Activated T-helper 17 cell treated with anti-CD3 and anti-CD28 coated beads, Interleukin-2, amount 50 U/mL, for 72 hours (primary cell): ENCODE results near the gene MEF2A. TPM values are rescaled to one million over a fixed set of nuclear protein-coding genes. Genes with fewer than 3 reads are reported as not detected.

Source experiments
- ATAC-seq: fragments of 150-1000 bp; cut with Tn5 transposase; replicated peaks from 2 replicates; pipeline ENCODE4 v1.10.0; 2021; ENCODE audit warnings: mild to moderate bottlenecking, moderate library complexity
- H3K27ac Mint-ChIP-seq: one replicate; pipeline ENCODE4 v1.8.0; 2022; ENCODE audit warnings: mixed read lengths
- H3K27me3 Mint-ChIP-seq: one replicate; pipeline ENCODE4 v1.8.0; 2022; ENCODE audit warnings: mixed read lengths
- H3K36me3 Mint-ChIP-seq: one replicate; pipeline ENCODE4 v1.8.0; 2022; ENCODE audit warnings: low read depth, mild to moderate bottlenecking, mixed read lengths
- H3K4me1 Mint-ChIP-seq: one replicate; pipeline ENCODE4 v1.8.0; 2022; ENCODE audit warnings: mixed read lengths
- H3K4me3 Mint-ChIP-seq: one replicate; pipeline ENCODE4 v1.8.0; 2022; ENCODE audit warnings: mild to moderate bottlenecking, mixed read lengths
- H3K9me3 Mint-ChIP-seq: one replicate; pipeline ENCODE4 v1.8.0; 2022; ENCODE audit warnings: mixed read lengths
- total RNA-seq, 2 donors: library from RNA; stranded (reverse); gene quantifications; one replicate each; pipeline ENCODE4 v1.2.3, GENCODE V29; 2022

MEF2A gene
- total RNA-seq, 2 donors from 2014 or later, result 15.7 to 18.3 TPM

DNA sequence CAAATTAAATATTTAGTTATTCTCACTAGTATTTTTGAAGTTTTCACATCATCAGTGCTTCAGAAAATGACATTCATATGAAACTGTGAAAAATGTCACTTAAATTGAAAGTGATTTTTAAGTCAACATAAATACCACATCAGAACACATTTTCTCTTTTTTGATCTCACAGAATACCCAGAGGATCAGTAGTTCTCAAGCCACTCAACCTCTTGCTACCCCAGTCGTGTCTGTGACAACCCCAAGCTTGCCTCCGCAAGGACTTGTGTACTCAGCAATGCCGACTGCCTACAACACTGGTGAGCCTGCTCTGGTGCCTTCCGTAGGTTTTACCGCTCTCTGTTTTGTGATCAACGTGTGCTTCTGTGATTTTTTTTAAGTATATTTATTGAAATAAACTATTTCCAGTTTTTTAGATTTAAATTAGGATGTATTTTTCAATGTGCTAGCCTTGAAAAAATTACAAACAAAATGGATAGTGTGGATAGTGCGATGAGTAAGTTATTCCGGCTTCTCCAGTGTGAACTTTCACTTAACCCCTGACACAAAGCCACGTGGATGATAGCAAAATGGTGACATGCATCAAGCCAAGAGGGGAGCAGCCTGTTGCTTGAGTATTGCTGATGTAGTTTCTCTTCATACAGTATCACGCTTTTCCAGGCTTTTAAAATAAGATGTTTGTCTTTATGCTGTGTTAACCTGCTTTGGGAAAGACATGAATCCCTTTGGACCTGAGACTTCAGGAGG, 140.9 kb downstream of the MEF2A start:
- peak; percentile 52 for ATAC-seq

GRCh38 chr15:99707473-99708270, 141.9 kb downstream of the MEF2A start:
- Mint-ChIP-seq H3K27ac (no peak overlapping the region), H3K36me3 (peaks cover 24% of the 10 kb centered on the region), H3K4me3 (peak overlapping the region; percentile 53), H3K4me1 (peaks cover 10% of the 10 kb centered on the region), H3K9me3 (no peaks in the 10 kb centered on the region), H3K27me3 (no peaks in the 10 kb centered on the region)
- ATAC-seq, result peak; percentile 84

More for the DNA sequence above, 140.9 kb downstream of the MEF2A start:
- peaks cover 10% of the 10 kb centered on the region for H3K4me1 Mint-ChIP-seq
- peaks cover 18% of the 10 kb centered on the region for H3K36me3 Mint-ChIP-seq
- peak overlapping the region; percentile 53 for H3K4me3 Mint-ChIP-seq
- no peak overlapping the region for H3K27ac Mint-ChIP-seq
- H3K9me3 Mint-ChIP-seq, result no peaks in the 10 kb centered on the region
- no peaks in the 10 kb centered on the region for H3K27me3 Mint-ChIP-seq

- no peaks in the 10 kb centered on the region for H3K9me3 Mint-ChIP-seq
- ATAC-seq, result no peak
- no peaks in the 10 kb centered on the region for H3K27me3 Mint-ChIP-seq
- peaks cover 31% of the 10 kb centered on the region for H3K36me3 Mint-ChIP-seq
- no peak overlapping the region for H3K4me3 Mint-ChIP-seq
- H3K4me1 Mint-ChIP-seq, result peaks cover 10% of the 10 kb centered on the region
- peak overlapping the region; percentile 6 for H3K27ac Mint-ChIP-seq
Observed at GRCh38 chr15:99708563-99708962, 142.8 kb downstream of the MEF2A start.

DNA sequence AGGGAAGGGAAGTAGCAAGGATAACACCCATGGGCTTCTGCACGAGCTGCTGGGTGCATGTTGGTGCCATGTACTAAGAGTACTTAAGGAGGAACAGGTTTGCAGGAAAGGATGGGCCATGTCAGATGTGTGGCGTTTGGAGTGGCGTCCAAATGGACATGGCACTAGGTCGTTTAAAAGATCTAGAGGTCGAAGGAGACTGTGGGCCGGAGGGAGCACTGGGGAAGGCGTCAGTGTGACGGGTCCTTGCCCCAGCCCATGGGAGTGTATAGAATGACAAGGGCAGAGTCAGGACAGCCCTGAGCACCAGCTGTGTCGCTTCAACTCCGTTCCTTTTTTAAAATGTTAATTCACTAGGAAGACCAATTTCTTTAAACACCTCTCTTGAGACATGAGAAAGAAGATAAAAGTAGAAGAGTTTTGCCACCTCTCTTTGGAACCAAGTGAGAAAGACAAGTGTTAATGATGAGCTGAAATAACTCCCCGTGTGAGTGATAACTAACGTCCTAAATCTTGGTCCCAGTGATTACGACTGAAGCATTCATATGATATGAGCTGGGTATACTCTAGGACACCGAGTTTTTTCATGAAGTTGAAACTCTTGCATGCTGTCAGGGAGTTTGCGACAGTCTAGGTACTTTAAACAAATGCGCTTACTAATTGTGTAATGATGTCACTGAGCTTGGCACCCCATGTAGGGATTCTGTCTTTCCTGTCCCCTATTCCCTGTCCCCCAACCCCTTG, 143.6 kb downstream of the MEF2A start:
- Mint-ChIP-seq H3K9me3 (no peaks in the 10 kb centered on the region), H3K36me3 (peaks cover 31% of the 10 kb centered on the region), H3K27me3 (no peaks in the 10 kb centered on the region), H3K4me1 (peaks cover 10% of the 10 kb centered on the region), H3K4me3 (no peak overlapping the region), H3K27ac (peak overlapping the region; percentile 6)
- no peak for ATAC-seq

- Mint-ChIP-seq H3K27me3 (no peaks in the 10 kb centered on the region), H3K36me3 (peaks cover 38% of the 10 kb centered on the region), H3K4me1 (peaks cover 10% of the 10 kb centered on the region), H3K27ac (no peak overlapping the region), H3K9me3 (no peaks in the 10 kb centered on the region), H3K4me3 (no peak overlapping the region)
- ATAC-seq, result no peak
Observed at GRCh38 chr15:99711625-99712024, 145.8 kb downstream of the MEF2A start.

DNA sequence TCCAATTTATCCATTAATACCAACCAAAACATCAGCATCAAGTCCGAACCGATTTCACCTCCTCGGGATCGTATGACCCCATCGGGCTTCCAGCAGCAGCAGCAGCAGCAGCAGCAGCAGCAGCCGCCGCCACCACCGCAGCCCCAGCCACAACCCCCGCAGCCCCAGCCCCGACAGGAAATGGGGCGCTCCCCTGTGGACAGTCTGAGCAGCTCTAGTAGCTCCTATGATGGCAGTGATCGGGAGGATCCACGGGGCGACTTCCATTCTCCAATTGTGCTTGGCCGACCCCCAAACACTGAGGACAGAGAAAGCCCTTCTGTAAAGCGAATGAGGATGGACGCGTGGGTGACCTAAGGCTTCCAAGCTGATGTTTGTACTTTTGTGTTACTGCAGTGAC, 146.6 kb downstream of the MEF2A start:
- no peaks in the 10 kb centered on the region for H3K9me3 Mint-ChIP-seq
- peaks cover 38% of the 10 kb centered on the region for H3K36me3 Mint-ChIP-seq
- ATAC-seq, result no peak
- H3K27ac Mint-ChIP-seq, result no peak overlapping the region
- H3K27me3 Mint-ChIP-seq, result no peaks in the 10 kb centered on the region
- H3K4me1 Mint-ChIP-seq, result peaks cover 6% of the 10 kb centered on the region
- no peak overlapping the region for H3K4me3 Mint-ChIP-seq

- H3K4me1 Mint-ChIP-seq, result peaks cover 19% of the 10 kb centered on the region
- H3K4me3 Mint-ChIP-seq, result no peak overlapping the region
- no peak for ATAC-seq
- H3K27ac Mint-ChIP-seq, result no peak overlapping the region
- H3K36me3 Mint-ChIP-seq, result peaks cover 20% of the 10 kb centered on the region
- no peaks in the 10 kb centered on the region for H3K27me3 Mint-ChIP-seq
- no peaks in the 10 kb centered on the region for H3K9me3 Mint-ChIP-seq
Observed at GRCh38 chr15:99716540-99717095, 150.8 kb downstream of the MEF2A start.

DNA sequence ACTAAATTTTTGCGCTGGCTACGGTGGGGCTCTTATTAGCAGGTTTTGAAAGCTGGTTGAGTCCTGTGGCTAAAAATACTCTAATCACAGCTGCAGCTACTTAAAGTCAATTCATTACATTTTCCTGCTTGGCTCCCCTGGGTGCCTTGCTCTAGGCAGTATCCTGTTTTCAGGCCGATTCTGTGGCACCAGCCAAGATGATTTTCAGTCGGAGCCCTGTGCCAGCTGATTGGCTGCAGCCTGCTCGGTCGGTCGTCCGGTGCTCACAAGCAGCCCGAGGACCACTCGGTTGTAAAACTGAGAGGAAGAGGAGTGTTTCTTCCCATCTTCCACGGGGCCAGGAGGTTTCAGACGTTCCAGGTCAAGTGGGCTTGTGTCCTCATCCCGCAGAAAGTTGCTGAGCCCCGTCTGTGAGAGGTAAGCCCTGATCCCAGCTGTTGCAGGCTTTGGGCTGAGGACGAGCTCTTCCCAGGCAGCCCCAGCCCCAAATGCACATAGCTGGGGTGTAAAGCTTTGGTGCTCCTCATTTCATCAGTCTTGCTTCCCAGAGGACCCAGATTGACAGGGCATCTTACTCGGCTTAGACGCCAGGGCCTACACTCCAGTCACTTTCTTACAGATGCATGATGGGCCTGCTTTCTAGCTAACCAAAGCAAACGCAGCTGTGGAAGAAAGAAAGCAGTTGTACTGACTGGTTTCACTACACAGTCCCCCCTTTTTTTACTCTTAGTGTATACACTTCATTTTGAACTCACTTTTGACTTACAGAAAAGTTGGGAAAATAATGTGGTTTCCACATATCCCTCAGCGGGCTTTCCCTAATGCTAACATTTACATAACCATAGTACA, 151.6 kb downstream of the MEF2A start:
- H3K27ac Mint-ChIP-seq, result peak overlapping the region; percentile 17
- no peak overlapping the region for H3K4me3 Mint-ChIP-seq
- H3K36me3 Mint-ChIP-seq, result peaks cover 16% of the 10 kb centered on the region

GRCh38 chr15:99718421-99718820, 152.6 kb downstream of the MEF2A start:
- Mint-ChIP-seq H3K27me3 (no peaks in the 10 kb centered on the region), H3K36me3 (peaks cover 7% of the 10 kb centered on the region), H3K27ac (peak overlapping the region; percentile 17), H3K4me3 (no peak overlapping the region), H3K9me3 (no peaks in the 10 kb centered on the region), H3K4me1 (peaks cover 19% of the 10 kb centered on the region)
- ATAC-seq, result no peak

More for the DNA sequence above, 151.6 kb downstream of the MEF2A start:
- H3K4me1 Mint-ChIP-seq, result peaks cover 19% of the 10 kb centered on the region
- H3K27me3 Mint-ChIP-seq, result no peaks in the 10 kb centered on the region
- no peaks in the 10 kb centered on the region for H3K9me3 Mint-ChIP-seq
- ATAC-seq, result peak; percentile 77

- Mint-ChIP-seq H3K4me3 (peak overlapping the region; percentile 47), H3K27ac (no peak overlapping the region), H3K4me1 (peaks cover 19% of the 10 kb centered on the region), H3K36me3 (peaks cover 7% of the 10 kb centered on the region), H3K27me3 (no peaks in the 10 kb centered on the region), H3K9me3 (no peaks in the 10 kb centered on the region)
- peak; percentile 71 for ATAC-seq
Observed at GRCh38 chr15:99719096-99719541, 153.3 kb downstream of the MEF2A start.

- Mint-ChIP-seq H3K27ac (peak overlapping the region; percentile 40), H3K4me3 (peak overlapping the region; percentile 47), H3K36me3 (peaks cover 3% of the 10 kb centered on the region), H3K27me3 (no peaks in the 10 kb centered on the region), H3K9me3 (no peaks in the 10 kb centered on the region), H3K4me1 (peaks cover 19% of the 10 kb centered on the region)
- ATAC-seq, result no peak
Observed at GRCh38 chr15:99720533-99720932, 154.7 kb downstream of the MEF2A start.

DNA sequence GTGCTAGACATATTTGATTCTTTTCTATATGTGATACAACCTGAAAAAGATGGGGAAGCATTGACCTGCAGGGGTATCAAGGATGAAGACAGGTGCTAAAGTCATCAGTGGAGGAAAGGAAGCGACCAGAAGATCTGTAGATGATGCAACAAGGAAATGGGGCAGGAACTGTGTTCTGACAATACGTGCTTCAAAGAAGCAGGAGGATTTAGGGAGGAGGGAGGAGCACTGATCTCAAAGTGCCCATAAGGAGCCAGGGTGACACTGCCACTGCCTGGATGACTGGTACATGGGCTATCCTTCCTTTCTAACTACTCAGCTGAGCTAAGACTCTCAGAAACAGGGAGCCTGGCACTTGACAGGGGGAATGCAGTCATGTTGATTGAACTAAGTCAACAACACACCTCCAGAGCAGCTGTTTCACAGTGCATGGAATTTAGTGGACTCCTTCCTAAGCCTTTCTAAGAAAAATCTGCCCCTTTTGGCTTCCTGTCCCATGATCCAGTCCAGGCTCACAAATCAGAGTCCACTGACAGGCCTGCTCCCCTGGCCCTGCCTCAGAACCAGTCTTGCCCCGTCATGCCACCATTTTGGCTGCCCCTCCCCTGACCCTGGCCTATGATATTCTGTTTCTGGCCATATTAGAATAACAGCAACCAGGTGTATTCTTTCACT, 155.5 kb downstream of the MEF2A start:
- H3K27ac Mint-ChIP-seq, result peak overlapping the region; percentile 40
- no peaks in the 10 kb centered on the region for H3K27me3 Mint-ChIP-seq
- no peaks in the 10 kb centered on the region for H3K36me3 Mint-ChIP-seq
- peak; percentile 17 for ATAC-seq
- peak overlapping the region; percentile 47 for H3K4me3 Mint-ChIP-seq
- H3K9me3 Mint-ChIP-seq, result no peaks in the 10 kb centered on the region
- H3K4me1 Mint-ChIP-seq, result peaks cover 19% of the 10 kb centered on the region

DNA sequence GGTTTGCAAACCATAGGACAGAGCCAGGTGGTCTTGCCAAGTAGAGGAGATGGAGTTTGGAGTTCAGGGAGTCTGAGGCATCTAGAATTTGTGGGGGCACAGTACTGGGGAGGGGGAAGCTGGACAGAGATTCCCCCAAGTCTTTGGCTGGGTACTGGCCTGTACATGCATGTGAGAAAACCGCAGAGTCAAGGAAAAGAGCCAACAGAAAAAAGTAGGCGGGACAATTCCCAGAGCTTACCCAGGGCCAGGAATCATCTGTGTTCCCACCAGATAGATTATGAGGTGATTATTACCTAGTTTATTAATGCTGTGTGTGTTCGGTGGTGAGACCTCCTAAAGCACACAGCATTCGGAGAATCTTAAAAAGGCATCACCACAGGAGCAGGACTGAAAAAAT, 156.1 kb downstream of the MEF2A start:
- Mint-ChIP-seq H3K4me1 (peaks cover 19% of the 10 kb centered on the region), H3K27ac (no peak overlapping the region), H3K36me3 (no peaks in the 10 kb centered on the region)

More for the DNA sequence above, 156.1 kb downstream of the MEF2A start:
- ATAC-seq, result no peak
- Mint-ChIP-seq H3K27me3 (no peaks in the 10 kb centered on the region), H3K4me3 (no peak overlapping the region), H3K9me3 (no peaks in the 10 kb centered on the region)
